IPS DF 6.9 (cell line): ENCODE data around the gene TMEM245.

ENCODE experiments used
- DNase-seq: peaks from one replicate; pipeline ENCODE4 v3.0.0-alpha.2; 2013; ENCODE audit warnings: low read depth, low spot score
- H3K27ac ChIP-seq: one replicate; pipeline ENCODE4 v1.5.1; 2013; ENCODE audit warnings: low read length, control low read depth
- H3K27me3 ChIP-seq: 2 replicates; pipeline ENCODE4 v1.6.1; 2013; ENCODE audit warnings: mild to moderate bottlenecking, low read length; ENCODE audit not compliant: control insufficient read depth, insufficient read depth
- H3K36me3 ChIP-seq: 2 replicates; pipeline ENCODE4 v1.6.1; 2013; ENCODE audit warnings: low read length; ENCODE audit not compliant: control insufficient read depth, insufficient read depth
- H3K4me1 ChIP-seq: 2 replicates; pipeline ENCODE4 v1.6.1; 2013; ENCODE audit warnings: low read length; ENCODE audit not compliant: control insufficient read depth, insufficient read depth
- H3K4me3 ChIP-seq: 2 replicates; pipeline ENCODE4 v1.5.1; 2013; ENCODE audit warnings: mild to moderate bottlenecking, low read length
- H3K9me3 ChIP-seq: 2 replicates; pipeline ENCODE4 v1.6.1; 2013; ENCODE audit warnings: low read length, inconsistent platforms; ENCODE audit not compliant: control insufficient read depth, insufficient read depth
- WGBS: extraction: QIAGEN DNeasy Blood & Tissue Kit; methylation state at CpG from one replicate; pipeline ENCODE4 v1.1.7; 2013; ENCODE audit warnings: mixed read lengths, missing lambda C conversion rate; ENCODE audit not compliant: insufficient read length, insufficient coverage; 5-methylcytosine and 5-hydroxymethylcytosine counted together

TMEM245 gene

GRCh38 chr9:109158651-109159050 lies 38.9 kb upstream of the TMEM245 start:
- Histone ChIP-seq H3K36me3 (no peaks in the 10 kb centered on the region), H3K4me1 (no peaks in the 10 kb centered on the region), H3K4me3 (no peak overlapping the region), H3K27ac (no peak overlapping the region), H3K9me3 (no peaks in the 10 kb centered on the region; the same call in 1 of the 2 replicates), H3K27me3 (no peaks in the 10 kb centered on the region; the same call in 1 of the 2 replicates)
- DNase-seq = no peak

GRCh38 chr9:109156708-109157107 lies 37.0 kb upstream of the TMEM245 start:
- no CpG with 5 or more reads among the region's 8 CpGs for WGBS
- Histone ChIP-seq H3K9me3 (no peaks in the 10 kb centered on the region; the same call in 1 of the 2 replicates), H3K27ac (no peak overlapping the region), H3K4me1 (no peaks in the 10 kb centered on the region), H3K27me3 (no peaks in the 10 kb centered on the region; the same call in 1 of the 2 replicates), H3K36me3 (no peaks in the 10 kb centered on the region), H3K4me3 (no peak overlapping the region)
- no peak for DNase-seq

- H3K36me3 ChIP-seq = no peaks in the 10 kb centered on the region
- H3K27me3 ChIP-seq = no peaks in the 10 kb centered on the region; the same call in 1 of the 2 replicates
- no peaks in the 10 kb centered on the region; the same call in 1 of the 2 replicates for H3K9me3 ChIP-seq
- H3K4me3 ChIP-seq = no peak overlapping the region
- WGBS = no CpG with 5 or more reads among the region's 3 CpGs
- no peak for DNase-seq
- H3K27ac ChIP-seq = no peak overlapping the region
- no peaks in the 10 kb centered on the region for H3K4me1 ChIP-seq
Observed at GRCh38 chr9:109150925-109151545, 31.3 kb upstream of the TMEM245 start.

- H3K27me3 ChIP-seq = no peaks in the 10 kb centered on the region; the same call in 1 of the 2 replicates
- no peak overlapping the region for H3K27ac ChIP-seq
- DNase-seq = no peak
- H3K4me1 ChIP-seq = no peaks in the 10 kb centered on the region
- H3K36me3 ChIP-seq = no peaks in the 10 kb centered on the region
- no CpG with 5 or more reads among the region's 4 CpGs for WGBS
- no peaks in the 10 kb centered on the region; the same call in 1 of the 2 replicates for H3K9me3 ChIP-seq
- H3K4me3 ChIP-seq = no peak overlapping the region
Observed at GRCh38 chr9:109149722-109150121, 30.0 kb upstream of the TMEM245 start.

GRCh38 chr9:109149089-109149488 lies 29.3 kb upstream of the TMEM245 start:
- no CpG with 5 or more reads among the region's 5 CpGs for WGBS
- H3K4me3 ChIP-seq = no peak overlapping the region
- DNase-seq = no peak

GRCh38 chr9:109145051-109145450 lies 25.3 kb upstream of the TMEM245 start:
- no peak for DNase-seq
- no peaks in the 10 kb centered on the region for H3K36me3 ChIP-seq
- no peaks in the 10 kb centered on the region for H3K27me3 ChIP-seq
- H3K4me1 ChIP-seq = no peaks in the 10 kb centered on the region
- no peak overlapping the region for H3K27ac ChIP-seq
- no CpG with 5 or more reads among the region's 6 CpGs for WGBS
- no peaks in the 10 kb centered on the region for H3K9me3 ChIP-seq
- H3K4me3 ChIP-seq = no peak overlapping the region

More at GRCh38 chr9:109149089-109149488, 29.3 kb upstream of the TMEM245 start:
- H3K27me3 ChIP-seq = no peaks in the 10 kb centered on the region; the same call in 1 of the 2 replicates
- no peaks in the 10 kb centered on the region for H3K4me1 ChIP-seq
- no peaks in the 10 kb centered on the region; the same call in 1 of the 2 replicates for H3K9me3 ChIP-seq
- H3K27ac ChIP-seq = no peak overlapping the region
- no peaks in the 10 kb centered on the region for H3K36me3 ChIP-seq

- no peaks in the 10 kb centered on the region for H3K9me3 ChIP-seq
- DNase-seq = no peak
- no peak overlapping the region for H3K4me3 ChIP-seq
- no peaks in the 10 kb centered on the region for H3K4me1 ChIP-seq
- H3K27ac ChIP-seq = no peak overlapping the region
- H3K36me3 ChIP-seq = no peaks in the 10 kb centered on the region
- WGBS = no CpG with 5 or more reads among the region's 5 CpGs
- H3K27me3 ChIP-seq = no peaks in the 10 kb centered on the region
Observed at GRCh38 chr9:109143881-109144562, 24.3 kb upstream of the TMEM245 start.

GRCh38 chr9:109141375-109141774 lies 21.6 kb upstream of the TMEM245 start:
- no peaks in the 10 kb centered on the region for H3K27me3 ChIP-seq
- no peak for DNase-seq
- no CpG with 5 or more reads among the region's 5 CpGs for WGBS
- no peak overlapping the region for H3K27ac ChIP-seq
- no peak overlapping the region for H3K4me3 ChIP-seq
- H3K9me3 ChIP-seq = no peaks in the 10 kb centered on the region
- H3K36me3 ChIP-seq = no peaks in the 10 kb centered on the region
- H3K4me1 ChIP-seq = no peaks in the 10 kb centered on the region

- Histone ChIP-seq H3K36me3 (no peaks in the 10 kb centered on the region), H3K4me3 (no peak overlapping the region), H3K9me3 (no peaks in the 10 kb centered on the region), H3K27me3 (no peaks in the 10 kb centered on the region), H3K27ac (no peak overlapping the region), H3K4me1 (no peaks in the 10 kb centered on the region)
- DNase-seq = no peak
- no CpG with 5 or more reads among the region's 1 CpG for WGBS
Observed at GRCh38 chr9:109139851-109140250, 20.1 kb upstream of the TMEM245 start.

GRCh38 chr9:109138421-109138820 lies 18.7 kb upstream of the TMEM245 start:
- no peaks in the 10 kb centered on the region for H3K4me1 ChIP-seq
- H3K9me3 ChIP-seq = no peaks in the 10 kb centered on the region
- no CpG with 5 or more reads among the region's 2 CpGs for WGBS
- H3K4me3 ChIP-seq = no peak overlapping the region
- H3K27ac ChIP-seq = no peak overlapping the region
- H3K27me3 ChIP-seq = no peaks in the 10 kb centered on the region
- no peak for DNase-seq
- no peaks in the 10 kb centered on the region for H3K36me3 ChIP-seq
